ENCODE data around the gene KIAA2012.
"Not testable (repeated sequence)": the region's sequence is repeated elsewhere in the genome, so short reads cannot be mapped to it uniquely, and the experiment has no call there.

Gene KIAA2012

GRCh38 chr2:202133200-202133908 lies 60.3 kb downstream of the KIAA2012 start:
- TF ChIP-seq, protein P1, sequence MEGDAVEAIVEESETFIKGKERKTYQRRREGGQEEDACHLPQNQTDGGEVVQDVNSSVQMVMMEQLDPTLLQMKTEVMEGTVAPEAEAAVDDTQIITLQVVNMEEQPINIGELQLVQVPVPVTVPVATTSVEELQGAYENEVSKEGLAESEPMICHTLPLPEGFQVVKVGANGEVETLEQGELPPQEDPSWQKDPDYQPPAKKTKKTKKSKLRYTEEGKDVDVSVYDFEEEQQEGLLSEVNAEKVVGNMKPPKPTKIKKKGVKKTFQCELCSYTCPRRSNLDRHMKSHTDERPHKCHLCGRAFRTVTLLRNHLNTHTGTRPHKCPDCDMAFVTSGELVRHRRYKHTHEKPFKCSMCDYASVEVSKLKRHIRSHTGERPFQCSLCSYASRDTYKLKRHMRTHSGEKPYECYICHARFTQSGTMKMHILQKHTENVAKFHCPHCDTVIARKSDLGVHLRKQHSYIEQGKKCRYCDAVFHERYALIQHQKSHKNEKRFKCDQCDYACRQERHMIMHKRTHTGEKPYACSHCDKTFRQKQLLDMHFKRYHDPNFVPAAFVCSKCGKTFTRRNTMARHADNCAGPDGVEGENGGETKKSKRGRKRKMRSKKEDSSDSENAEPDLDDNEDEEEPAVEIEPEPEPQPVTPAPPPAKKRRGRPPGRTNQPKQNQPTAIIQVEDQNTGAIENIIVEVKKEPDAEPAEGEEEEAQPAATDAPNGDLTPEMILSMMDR (conservative IDR thresholded peaks at IDR 0.05; ENCODE audit: low read length): no peak
- DNase-seq (ENCODE audit: low read depth): no peak

GRCh38 chr2:202133909-202134265 lies 60.8 kb downstream of the KIAA2012 start:
- DNase-seq (ENCODE audit: low read depth): no peak
- TF ChIP-seq, protein P1 (conservative IDR thresholded peaks at IDR 0.05; ENCODE audit: low read length): no peak
- H3K4me3 ChIP-seq (ENCODE audit: low read length): no peak overlapping the region

More at GRCh38 chr2:202133200-202133908, 60.3 kb downstream of the KIAA2012 start:
- no peak overlapping the region for H3K4me3 ChIP-seq (ENCODE audit: low read length)

DNA sequence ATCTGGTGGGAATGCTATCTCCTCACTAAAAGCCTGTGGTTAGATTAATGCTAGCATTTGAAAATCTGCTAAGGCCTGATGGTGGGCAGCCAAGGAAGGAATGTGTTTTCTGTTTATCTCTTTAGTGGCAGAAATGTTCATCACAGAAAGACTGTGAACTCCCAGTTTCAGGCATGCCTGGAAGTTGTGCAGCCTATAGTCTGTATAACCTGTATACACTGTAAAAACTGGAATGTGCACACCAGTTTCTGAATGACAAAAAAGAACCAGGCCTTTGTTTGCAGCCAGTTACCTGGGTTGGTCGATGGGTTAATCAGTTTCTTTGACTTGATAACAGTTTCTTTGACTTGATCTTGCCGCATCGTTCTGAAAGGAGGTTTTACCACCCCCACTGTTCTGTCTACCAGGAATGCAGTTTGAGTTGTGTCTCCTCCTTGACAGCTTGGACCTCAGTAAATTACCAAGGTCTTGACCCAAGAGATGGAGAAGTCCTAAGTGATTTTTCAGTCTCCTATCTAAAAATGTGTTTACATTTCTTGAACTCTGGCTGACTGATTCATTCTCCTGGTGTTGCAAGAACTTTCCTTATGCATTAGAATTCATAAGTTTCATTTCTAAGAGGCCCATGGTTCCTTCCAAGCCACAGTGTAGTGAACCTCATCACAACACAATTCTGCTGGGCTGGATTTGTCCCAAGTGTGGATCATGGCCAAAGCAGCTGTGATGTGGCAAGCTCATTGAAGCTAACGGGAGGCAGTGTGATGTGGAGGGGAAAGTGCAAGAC lies 62.2 kb downstream of the KIAA2012 start:
- no peak overlapping the region for H3K4me3 ChIP-seq (ENCODE audit: low read length)
- peak; percentile 100 for DNase-seq (ENCODE audit: low read depth)
- TF ChIP-seq, protein P1 (conservative IDR thresholded peaks at IDR 0.05; ENCODE audit: low read length): peak; percentile 25; the same call in 1 of the 2 replicates

- H3K4me3 ChIP-seq (ENCODE audit: low read length); DNase-seq (ENCODE audit: low read depth): not testable (repeated sequence)
Measured at GRCh38 chr2:202136039-202136438, 63.0 kb downstream of the KIAA2012 start.

- DNase-seq (ENCODE audit: low read depth): no peak
- TF ChIP-seq, protein P1 (conservative IDR thresholded peaks at IDR 0.05; ENCODE audit: low read length): no peak
- no peak overlapping the region for H3K4me3 ChIP-seq (ENCODE audit: low read length)
Measured at GRCh38 chr2:202136526-202136925, 63.5 kb downstream of the KIAA2012 start.

- TF ChIP-seq, protein P1 (conservative IDR thresholded peaks at IDR 0.05; ENCODE audit: low read length): no peak
- no peak overlapping the region for H3K4me3 ChIP-seq (ENCODE audit: low read length)
- peak; percentile 63 for DNase-seq (ENCODE audit: low read depth)
Measured at GRCh38 chr2:202140522-202141252, 67.6 kb downstream of the KIAA2012 start.

DNA sequence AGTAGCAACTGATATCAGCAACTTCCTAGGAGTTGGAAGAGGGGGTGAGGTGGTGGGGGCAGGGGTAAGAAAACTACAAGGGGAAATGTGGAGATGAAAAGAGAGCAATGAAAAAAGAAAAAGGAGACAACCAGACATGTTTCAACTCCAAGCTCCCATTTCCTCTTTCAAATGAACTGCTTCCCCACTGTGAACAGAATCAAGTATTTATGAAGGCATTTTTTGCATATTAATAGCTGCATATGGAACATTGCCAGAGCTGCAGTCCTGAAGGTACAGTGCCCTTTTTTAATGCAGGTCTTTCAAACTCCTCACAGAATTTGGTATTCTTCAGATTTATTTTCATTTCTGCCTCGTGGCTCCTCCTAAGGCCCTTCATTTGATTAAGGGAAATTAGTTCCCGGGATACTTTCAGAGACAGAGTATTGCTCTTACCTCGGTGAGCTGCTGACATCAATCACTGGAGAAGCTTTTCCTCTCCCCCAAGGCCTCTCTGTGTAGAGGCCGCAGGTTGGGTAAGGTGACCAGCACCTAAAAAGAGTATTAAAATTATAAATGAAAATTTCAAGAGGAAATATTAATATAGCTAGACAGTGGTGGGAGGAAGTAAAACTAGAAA lies 68.4 kb downstream of the KIAA2012 start:
- TF ChIP-seq, protein P1 (conservative IDR thresholded peaks at IDR 0.05; ENCODE audit: low read length): no peak
- DNase-seq (ENCODE audit: low read depth): no peak
- H3K4me3 ChIP-seq (ENCODE audit: low read length): no peak overlapping the region
